Keratinocyte (primary cell): ENCODE measurements around the gene PBX4. TPM values are rescaled to one million over a fixed set of nuclear protein-coding genes. Genes with fewer than 3 reads are reported as not detected.

Experiments
- DNase-seq: peaks from one replicate; pipeline ENCODE4 v3.0.0-alpha.2; 2011; ENCODE audit warnings: low read depth, missing footprints, low spot score
- FAIRE-seq: peaks from 2 replicates; lab custom pipeline; 2011; peaks lifted over from hg19 to GRCh38; lab: Jason Lieb, UNC
- H2AFZ ChIP-seq: 2 replicates; pipeline ENCODE4 v1.6.0; 2012; ENCODE audit warnings: low read length, control low read depth, inconsistent platforms; ENCODE audit not compliant: control insufficient read depth
- H3K27ac ChIP-seq: 2 replicates; pipeline ENCODE4 v1.5.1; 2011; ENCODE audit warnings: low read length; ENCODE audit not compliant: control insufficient read depth, insufficient read depth
- H3K27me3 ChIP-seq: 3 replicates; pipeline ENCODE4 v1.6.0; 2011; ENCODE audit warnings: low read length; ENCODE audit not compliant: control insufficient read depth, insufficient read depth; ENCODE audit errors: extremely low read depth
- H3K36me3 ChIP-seq, 2 experiments: 2 replicates in 1 of 2; 3 replicates in 1 of 2; pipeline ENCODE4 v1.5.1; 2011; ENCODE audit warnings: low read length in 2 of 2, mild to moderate bottlenecking in 1 of 2; ENCODE audit not compliant: control insufficient read depth in 2 of 2, insufficient read depth in 2 of 2; ENCODE audit errors: extremely low read depth in 1 of 2
- H3K4me1 ChIP-seq: 3 replicates; pipeline ENCODE4 v1.5.1; 2011; ENCODE audit warnings: low read length; ENCODE audit not compliant: control insufficient read depth, insufficient read depth; ENCODE audit errors: extremely low read depth
- H3K4me2 ChIP-seq: 3 replicates; pipeline ENCODE4 v1.6.0; 2011; ENCODE audit warnings: low read depth, low read length; ENCODE audit not compliant: control insufficient read depth, insufficient read depth; ENCODE audit errors: extremely low read depth
- H3K4me3 ChIP-seq, 3 experiments: fragments of 200-600 bp in 1 of 3; sonication (generic) in 1 of 3; 2 replicates in 2 of 3; 3 replicates in 1 of 3; pipeline ENCODE4 v1.5.1; 2011 to 2016; ENCODE audit warnings: low read length in 3 of 3, mild to moderate bottlenecking in 3 of 3, control low read depth in 2 of 3, inconsistent platforms in 1 of 3, low read depth in 1 of 3, mixed read lengths in 1 of 3, mixed run types in 1 of 3, moderate library complexity in 1 of 3; ENCODE audit not compliant: control insufficient read depth in 2 of 3, insufficient read depth in 2 of 3; ENCODE audit errors: extremely low read depth in 1 of 3
- H3K79me2 ChIP-seq: 2 replicates; pipeline ENCODE4 v1.6.0; 2012; ENCODE audit warnings: low read length; ENCODE audit not compliant: control insufficient read depth, insufficient read depth
- H3K9ac ChIP-seq: 3 replicates; pipeline ENCODE4 v1.6.0; 2011; ENCODE audit warnings: low read length; ENCODE audit not compliant: control insufficient read depth, insufficient read depth; ENCODE audit errors: extremely low read depth
- H3K9me1 ChIP-seq: 3 replicates; pipeline ENCODE4 v1.6.0; 2011; ENCODE audit warnings: low read length; ENCODE audit not compliant: control insufficient read depth, insufficient read depth; ENCODE audit errors: extremely low read depth
- H3K9me3 ChIP-seq: 2 replicates; pipeline ENCODE4 v1.5.1; 2012; ENCODE audit warnings: low read depth, low read length; ENCODE audit not compliant: control insufficient read depth
- H4K20me1 ChIP-seq: 3 replicates; pipeline ENCODE4 v1.6.0; 2011; ENCODE audit warnings: low read length; ENCODE audit not compliant: control insufficient read depth, insufficient read depth; ENCODE audit errors: extremely low read depth
- EZH2 ChIP-seq: IDR thresholded peaks from one replicate; pipeline ENCODE4 v1.6.1; 2012; ENCODE audit warnings: inconsistent platforms, mild to moderate bottlenecking, low read length, moderate library complexity
- dilution Hi-C: fragments of 300-500 bp; cut with MboI; formaldehyde crosslinking; loops from one replicate; pipeline ENCODE4 v1.7.0; 2020; ENCODE audit warnings: low sequenced_read_pairs; ENCODE audit not compliant: extremely low pct_ligation_motif_present
- polyA plus RNA-seq, 5 experiments: library from polyadenylated mRNA; depleted of rRNA in 3 of 5; stranded (reverse) in 3 of 5; stranded (forward) in 1 of 5; unstranded in 1 of 5; fragments of >200 nt; gene quantifications; 1 replicate in 1 of 5; 2 replicates in 3 of 5; 3 replicates in 1 of 5; pipeline versions ENCODE4 v1.2.1 to v1.2.3, GENCODE V29; 2011 to 2012; ENCODE audit warnings: missing spikeins in 2 of 5, low read depth in 1 of 5, low replicate concordance in 1 of 5
- TF ChIP-seq, protein P1 (sequence below), 3 experiments: IDR thresholded peaks in 1 of 3; conservative IDR thresholded peaks in 1 of 3; optimal IDR thresholded peaks in 1 of 3; 2 replicates in 2 of 3; 3 replicates in 1 of 3; pipeline versions ENCODE3 to v1.5.1; 2011; ENCODE audit warnings: low read length in 3 of 3, mild to moderate bottlenecking in 3 of 3, moderate library complexity in 2 of 3, control low read depth in 1 of 3, inconsistent platforms in 1 of 3; ENCODE audit not compliant: insufficient read depth in 2 of 3; ENCODE audit errors: extremely low read depth in 1 of 3

The PBX4 gene
- polyA plus RNA-seq, 1 donor (not counting 4 experiments of a cell fraction or from before 2014, with no cell fraction given): 1.7 TPM

DNA sequence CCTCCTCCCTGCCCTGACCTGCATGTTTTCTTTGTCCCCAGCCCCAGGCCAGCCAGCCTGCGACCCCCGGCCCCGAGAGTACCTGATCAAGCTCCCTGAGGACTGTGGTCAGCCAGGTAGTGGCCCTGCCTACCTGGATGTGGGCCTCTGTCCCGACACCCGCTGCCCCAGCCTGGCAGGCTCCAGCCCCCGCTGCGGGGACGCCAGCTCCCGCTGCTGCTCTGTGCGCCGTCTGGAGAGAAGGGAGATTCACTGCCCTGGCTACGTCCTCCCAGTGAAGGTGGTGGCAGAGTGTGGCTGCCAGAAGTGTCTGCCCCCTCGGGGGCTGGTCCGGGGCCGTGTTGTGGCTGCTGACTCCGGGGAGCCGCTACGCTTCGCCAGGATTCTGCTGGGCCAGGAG is 74.8 kb downstream of the PBX4 start:
- H3K27me3 ChIP-seq: peaks cover 36% of the 10 kb centered on the region
- dilution Hi-C loops: no loop called here

DNA sequence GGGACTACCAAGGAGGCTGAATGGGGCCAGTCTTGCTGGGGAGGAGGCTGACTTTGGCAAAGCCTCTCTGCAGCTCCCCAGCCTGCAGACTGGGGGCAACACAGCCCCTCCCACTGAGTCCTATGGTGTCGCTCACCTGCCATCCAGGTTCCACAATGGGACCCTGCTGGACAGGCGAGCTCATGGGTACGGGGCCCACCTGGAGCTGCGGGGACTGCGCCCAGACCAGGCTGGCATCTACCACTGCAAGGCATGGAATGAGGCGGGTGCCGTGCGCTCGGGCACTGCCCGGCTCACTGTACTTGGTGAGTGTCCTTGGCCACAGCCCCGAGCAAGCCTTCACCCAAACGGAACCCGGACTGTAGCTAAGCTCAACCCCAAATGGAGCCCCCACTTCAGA is 75.4 kb downstream of the PBX4 start:
- H3K4me2 ChIP-seq: no peak overlapping the region
- no peak for FAIRE-seq
- no peaks in the 10 kb centered on the region for H3K9me3 ChIP-seq
- peaks cover 5% of the 10 kb centered on the region for H3K4me1 ChIP-seq
- no peaks in the 10 kb centered on the region for H3K79me2 ChIP-seq
- no peak overlapping the region for H3K4me3 ChIP-seq
- TF ChIP-seq EZH2: no peak
- TF ChIP-seq, protein P1, sequence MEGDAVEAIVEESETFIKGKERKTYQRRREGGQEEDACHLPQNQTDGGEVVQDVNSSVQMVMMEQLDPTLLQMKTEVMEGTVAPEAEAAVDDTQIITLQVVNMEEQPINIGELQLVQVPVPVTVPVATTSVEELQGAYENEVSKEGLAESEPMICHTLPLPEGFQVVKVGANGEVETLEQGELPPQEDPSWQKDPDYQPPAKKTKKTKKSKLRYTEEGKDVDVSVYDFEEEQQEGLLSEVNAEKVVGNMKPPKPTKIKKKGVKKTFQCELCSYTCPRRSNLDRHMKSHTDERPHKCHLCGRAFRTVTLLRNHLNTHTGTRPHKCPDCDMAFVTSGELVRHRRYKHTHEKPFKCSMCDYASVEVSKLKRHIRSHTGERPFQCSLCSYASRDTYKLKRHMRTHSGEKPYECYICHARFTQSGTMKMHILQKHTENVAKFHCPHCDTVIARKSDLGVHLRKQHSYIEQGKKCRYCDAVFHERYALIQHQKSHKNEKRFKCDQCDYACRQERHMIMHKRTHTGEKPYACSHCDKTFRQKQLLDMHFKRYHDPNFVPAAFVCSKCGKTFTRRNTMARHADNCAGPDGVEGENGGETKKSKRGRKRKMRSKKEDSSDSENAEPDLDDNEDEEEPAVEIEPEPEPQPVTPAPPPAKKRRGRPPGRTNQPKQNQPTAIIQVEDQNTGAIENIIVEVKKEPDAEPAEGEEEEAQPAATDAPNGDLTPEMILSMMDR (optimal IDR thresholded peaks at IDR 0.05 in 1 of 3, IDR thresholded peaks at IDR 0.05 in 1 of 3, conservative IDR thresholded peaks at IDR 0.05 in 1 of 3; ENCODE audit: extremely low read depth in 1 of 3, insufficient read depth in 2 of 3, low read length in 3 of 3): no peak
- no peaks in the 10 kb centered on the region for H3K9me1 ChIP-seq
- no peak overlapping the region for H3K27ac ChIP-seq
- no peak overlapping the region for H3K9ac ChIP-seq
- no peaks in the 10 kb centered on the region for H3K36me3 ChIP-seq
- H2AFZ ChIP-seq: no peak overlapping the region
- no peak for DNase-seq
- dilution Hi-C loops: no loop called here
- H4K20me1 ChIP-seq: no peaks in the 10 kb centered on the region
- H3K27me3 ChIP-seq: peaks cover 40% of the 10 kb centered on the region

More for the DNA sequence above, 74.8 kb downstream of the PBX4 start:
- no peak overlapping the region for H3K4me2 ChIP-seq
- DNase-seq: no peak
- H4K20me1 ChIP-seq: no peaks in the 10 kb centered on the region
- FAIRE-seq: no peak
- H3K9me1 ChIP-seq: no peaks in the 10 kb centered on the region
- no peak for TF ChIP-seq EZH2
- TF ChIP-seq, protein P1 (optimal IDR thresholded peaks at IDR 0.05 in 1 of 3, IDR thresholded peaks at IDR 0.05 in 1 of 3, conservative IDR thresholded peaks at IDR 0.05 in 1 of 3; ENCODE audit: extremely low read depth in 1 of 3, insufficient read depth in 2 of 3, low read length in 3 of 3): no peak
- H3K4me1 ChIP-seq: peaks cover 1% of the 10 kb centered on the region
- no peak overlapping the region for H3K27ac ChIP-seq
- H3K9ac ChIP-seq: no peak overlapping the region
- H3K4me3 ChIP-seq: no peak overlapping the region
- H3K9me3 ChIP-seq: no peaks in the 10 kb centered on the region
- no peaks in the 10 kb centered on the region for H3K79me2 ChIP-seq
- H2AFZ ChIP-seq: no peak overlapping the region
- H3K36me3 ChIP-seq: no peaks in the 10 kb centered on the region
